Effector memory CD4-positive, alpha-beta T cell (primary cell): Measurements from ENCODE around the gene DDX21.
"Not testable (repeated sequence)": the region's sequence is repeated elsewhere in the genome, so short reads cannot be mapped to it uniquely, and the experiment has no call there.

Experiments used
- DNase-seq, 3 donors: peaks; one replicate each; pipeline ENCODE4 v3.0.0-alpha.2; 2020
- H3K27ac ChIP-seq: 2 replicates; pipeline ENCODE4 v1.7.0; 2013; ENCODE audit warnings: mild to moderate bottlenecking, low read length, moderate library complexity; ENCODE audit not compliant: insufficient read depth, poor library complexity, severe bottlenecking
- H3K27me3 ChIP-seq: replicated peaks from 2 replicates; pipeline ENCODE4 v1.7.0; 2013; ENCODE audit warnings: mild to moderate bottlenecking, low read length; ENCODE audit not compliant: insufficient read depth, control insufficient read depth, poor library complexity, severe bottlenecking
- H3K36me3 ChIP-seq: 2 replicates; pipeline ENCODE4 v1.7.0; 2013; ENCODE audit warnings: mild to moderate bottlenecking, low read length, moderate library complexity; ENCODE audit not compliant: control insufficient read depth, insufficient read depth
- H3K4me1 ChIP-seq: 2 replicates; pipeline ENCODE4 v1.7.0; 2013; ENCODE audit warnings: low read length, mild to moderate bottlenecking; ENCODE audit not compliant: control insufficient read depth, insufficient read depth, poor library complexity, severe bottlenecking
- H3K4me3 ChIP-seq: 2 replicates; pipeline ENCODE4 v1.7.0; 2013; ENCODE audit warnings: low read length, low read depth, mild to moderate bottlenecking; ENCODE audit not compliant: insufficient read depth, poor library complexity, severe bottlenecking
- H3K9me3 ChIP-seq: 2 replicates; pipeline ENCODE4 v1.7.0; 2013; ENCODE audit warnings: mild to moderate bottlenecking, low read length, moderate library complexity; ENCODE audit not compliant: control insufficient read depth

The DDX21 gene

GRCh38 chr10:69007260-69007659 lies 51.3 kb downstream of the DDX21 start:
- Histone ChIP-seq H3K4me1 (no peaks in the 10 kb centered on the region), H3K27me3 (no peaks in the 10 kb centered on the region), H3K27ac (no peak overlapping the region), H3K9me3 (no peaks in the 10 kb centered on the region), H3K36me3 (peaks cover 32% of the 10 kb centered on the region), H3K4me3 (no peak overlapping the region)
- DNase-seq = no peak

- H3K9me3 ChIP-seq = no peaks in the 10 kb centered on the region
- H3K27me3 ChIP-seq = no peaks in the 10 kb centered on the region
- DNase-seq = no peak
- no peak overlapping the region for H3K27ac ChIP-seq
- no peaks in the 10 kb centered on the region for H3K4me1 ChIP-seq
- no peak overlapping the region for H3K4me3 ChIP-seq
- peaks cover 38% of the 10 kb centered on the region for H3K36me3 ChIP-seq
Measured at GRCh38 chr10:69009360-69009759, 53.4 kb downstream of the DDX21 start.

GRCh38 chr10:69010151-69010640 lies 54.2 kb downstream of the DDX21 start:
- H3K27me3 ChIP-seq = no peaks in the 10 kb centered on the region
- no peak for DNase-seq
- H3K4me3 ChIP-seq = no peak overlapping the region
- H3K27ac ChIP-seq = no peak overlapping the region
- H3K9me3 ChIP-seq = no peaks in the 10 kb centered on the region
- H3K4me1 ChIP-seq = no peaks in the 10 kb centered on the region
- peaks cover 45% of the 10 kb centered on the region for H3K36me3 ChIP-seq

GRCh38 chr10:69012778-69013177 lies 56.8 kb downstream of the DDX21 start:
- H3K4me1 ChIP-seq, DNase-seq, H3K9me3 ChIP-seq, H3K27ac ChIP-seq, H3K4me3 ChIP-seq, H3K27me3 ChIP-seq: not testable (repeated sequence)
- H3K36me3 ChIP-seq = peaks cover 39% of the 10 kb centered on the region

GRCh38 chr10:69014171-69014570 lies 58.2 kb downstream of the DDX21 start:
- no peak for DNase-seq
- peaks cover 37% of the 10 kb centered on the region for H3K36me3 ChIP-seq
- H3K4me3 ChIP-seq = no peak overlapping the region
- H3K27ac ChIP-seq = no peak overlapping the region
- no peaks in the 10 kb centered on the region for H3K4me1 ChIP-seq
- H3K27me3 ChIP-seq = no peaks in the 10 kb centered on the region
- H3K9me3 ChIP-seq = no peaks in the 10 kb centered on the region

GRCh38 chr10:69018613-69019012 lies 62.6 kb downstream of the DDX21 start:
- Histone ChIP-seq H3K27ac (no peak overlapping the region), H3K9me3 (no peaks in the 10 kb centered on the region), H3K27me3 (no peaks in the 10 kb centered on the region), H3K4me1 (no peaks in the 10 kb centered on the region), H3K36me3 (peaks cover 27% of the 10 kb centered on the region), H3K4me3 (no peak overlapping the region)
- no peak for DNase-seq

GRCh38 chr10:69022611-69023010 lies 66.6 kb downstream of the DDX21 start:
- Histone ChIP-seq H3K36me3 (no peaks in the 10 kb centered on the region), H3K4me1 (peaks cover under 1% of the 10 kb centered on the region), H3K4me3 (no peak overlapping the region), H3K27ac (no peak overlapping the region), H3K27me3 (no peaks in the 10 kb centered on the region), H3K9me3 (no peaks in the 10 kb centered on the region)
- no peak for DNase-seq

- no peak for DNase-seq
- Histone ChIP-seq H3K9me3 (no peaks in the 10 kb centered on the region), H3K4me3 (no peak overlapping the region), H3K27me3 (no peaks in the 10 kb centered on the region), H3K27ac (no peak overlapping the region), H3K36me3 (no peaks in the 10 kb centered on the region), H3K4me1 (peaks cover 2% of the 10 kb centered on the region)
Measured at GRCh38 chr10:69025370-69025896, 69.5 kb downstream of the DDX21 start.

- DNase-seq = no peak
- Histone ChIP-seq H3K4me3 (no peak overlapping the region), H3K9me3 (no peaks in the 10 kb centered on the region), H3K27me3 (no peaks in the 10 kb centered on the region), H3K4me1 (no peaks in the 10 kb centered on the region), H3K27ac (no peak overlapping the region), H3K36me3 (no peaks in the 10 kb centered on the region)
Measured at GRCh38 chr10:69033256-69033655, 77.3 kb downstream of the DDX21 start.
